HepG2 (cell line): ENCODE results near the gene JAK2.

Experiments used
- ARNT ChIP-seq: fragments of 450-650 bp; IDR thresholded peaks from 2 replicates; pipeline ENCODE4 v1.6.1; 2017
- EP300 ChIP-seq, 3 experiments: sonication (generic) in 1 of 3; formaldehyde crosslinking in 1 of 3; IDR thresholded peaks; 2 replicates each; pipeline versions ENCODE4 v1.5.1 to v1.6.1; 2011 to 2020; ENCODE audit warnings: low read depth in 2 of 3, low read length in 2 of 3, borderline replicate concordance in 1 of 3, improper control_type of control experiment in 1 of 3, mild to moderate bottlenecking in 1 of 3, missing genetic modification reagents in 1 of 3, moderate library complexity in 1 of 3
- FOXP1 ChIP-seq, 2 experiments: fragments of 450-650 bp in 1 of 2; IDR thresholded peaks; 2 replicates each; pipeline ENCODE4 v1.6.1; 2017 to 2018; ENCODE audit warnings: antibody characterized with exemption in 1 of 2
- SP2 ChIP-seq: sonication (generic); formaldehyde crosslinking; IDR thresholded peaks from 2 replicates; pipeline ENCODE4 v1.5.1; 2020; ENCODE audit warnings: mild to moderate bottlenecking, missing genetic modification reagents
- ZNF142 ChIP-seq: sonication (generic); formaldehyde crosslinking; IDR thresholded peaks from 2 replicates; pipeline ENCODE4 v1.4.0; 2020; ENCODE audit warnings: missing genetic modification reagents
- TF ChIP-seq, protein P1 (sequence below): sonication (generic); formaldehyde crosslinking; IDR thresholded peaks from 2 replicates; pipeline ENCODE4 v1.5.0; 2020; ENCODE audit warnings: mild to moderate bottlenecking, missing genetic modification reagents, moderate library complexity

- no peak for TF ChIP-seq FOXP1 (IDR thresholded peaks at IDR 0.05)
- no peak for TF ChIP-seq FOXP1 (CRISPR knock-in tag; IDR thresholded peaks at IDR 0.05)
- no peak for TF ChIP-seq ARNT
- TF ChIP-seq SP2 (CRISPR knock-in tag) = no peak
- no peak for TF ChIP-seq ZNF142 (CRISPR knock-in tag)
- TF ChIP-seq, protein P1, sequence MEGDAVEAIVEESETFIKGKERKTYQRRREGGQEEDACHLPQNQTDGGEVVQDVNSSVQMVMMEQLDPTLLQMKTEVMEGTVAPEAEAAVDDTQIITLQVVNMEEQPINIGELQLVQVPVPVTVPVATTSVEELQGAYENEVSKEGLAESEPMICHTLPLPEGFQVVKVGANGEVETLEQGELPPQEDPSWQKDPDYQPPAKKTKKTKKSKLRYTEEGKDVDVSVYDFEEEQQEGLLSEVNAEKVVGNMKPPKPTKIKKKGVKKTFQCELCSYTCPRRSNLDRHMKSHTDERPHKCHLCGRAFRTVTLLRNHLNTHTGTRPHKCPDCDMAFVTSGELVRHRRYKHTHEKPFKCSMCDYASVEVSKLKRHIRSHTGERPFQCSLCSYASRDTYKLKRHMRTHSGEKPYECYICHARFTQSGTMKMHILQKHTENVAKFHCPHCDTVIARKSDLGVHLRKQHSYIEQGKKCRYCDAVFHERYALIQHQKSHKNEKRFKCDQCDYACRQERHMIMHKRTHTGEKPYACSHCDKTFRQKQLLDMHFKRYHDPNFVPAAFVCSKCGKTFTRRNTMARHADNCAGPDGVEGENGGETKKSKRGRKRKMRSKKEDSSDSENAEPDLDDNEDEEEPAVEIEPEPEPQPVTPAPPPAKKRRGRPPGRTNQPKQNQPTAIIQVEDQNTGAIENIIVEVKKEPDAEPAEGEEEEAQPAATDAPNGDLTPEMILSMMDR = no peak
- TF ChIP-seq EP300 (IDR thresholded peaks at IDR 0.05; ENCODE audit: low read depth in 2 of 2, low read length in 2 of 2) = no peak
- no peak for TF ChIP-seq EP300 (CRISPR knock-in tag; IDR thresholded peaks at IDR 0.05; ENCODE audit: borderline replicate concordance)
Observed at GRCh38 chr9:4973246-4973645, 11.8 kb upstream of the JAK2 start.
